ENCODE results near the gene GOLGA8S. TPM values are rescaled to one million over a fixed set of nuclear protein-coding genes. Genes with fewer than 3 reads are reported as not detected.

The GOLGA8S gene
- total and polyA plus RNA-seq, 10 of the 15 experiments (the other 5 are each of a cell fraction or from before 2014, with no cell fraction given): 0.01 to 0.04 (median 0.03) TPM; not detected in 7

DNA sequence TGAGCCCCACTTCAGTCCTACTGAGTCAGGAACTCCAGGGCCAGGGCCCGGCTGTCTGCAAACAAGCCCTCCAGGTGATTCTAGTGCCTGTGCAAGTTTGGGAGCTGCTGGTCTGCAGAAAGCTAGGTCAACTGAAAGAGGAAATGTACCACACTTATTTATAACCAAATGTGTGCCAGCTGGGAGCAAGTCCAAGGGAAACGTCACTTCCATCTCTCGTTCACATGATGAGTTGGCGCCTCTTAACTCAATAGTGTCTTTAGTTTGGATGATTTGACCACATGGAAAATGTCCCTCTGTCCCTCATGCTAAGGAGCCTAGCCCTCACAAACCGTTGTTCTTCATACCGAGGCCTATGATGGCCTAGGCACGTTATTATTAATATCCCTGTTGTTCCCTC lies 43.2 kb downstream of the GOLGA8S start:
- H3K27me3 ChIP-seq (replicated peaks in 1 of 2; ENCODE audit: control insufficient read depth in 2 of 2, insufficient read depth in 2 of 2, low read length in 1 of 2): no peaks in the 10 kb centered on the region; a peak in 1 of 4 replicates
- no peaks in the 10 kb centered on the region for H3K9me3 ChIP-seq (replicated peaks; ENCODE audit: control insufficient read depth, insufficient read depth, low read length)
- H3K4me3 ChIP-seq: no peak overlapping the region
- in situ Hi-C loops (cut with MboI) (no loop called here), intact Hi-C loops (cut with micrococcal nuclease; ENCODE audit: unreplicated experiment) (no loop called here)
- H4K20me1 ChIP-seq (ENCODE audit: control insufficient read depth, insufficient read depth): no peaks in the 10 kb centered on the region
- WGBS (ENCODE audit: insufficient coverage, insufficient replicate concordance, low lambda C conversion rate, missing lambda C conversion rate): 32% methylated on average over 7 of the region's 7 CpGs
- no peak overlapping the region for H3K4me2 ChIP-seq (ENCODE audit: control insufficient read depth, insufficient read depth)
- no peaks in the 10 kb centered on the region for H3K79me2 ChIP-seq (ENCODE audit: control insufficient read depth, insufficient read depth, low read length)
- H3K4me1 ChIP-seq (ENCODE audit: control insufficient read depth, insufficient read depth, low read length): no peaks in the 10 kb centered on the region
- no peak for ATAC-seq
- RAD21 ChIA-PET (ENCODE audit: unreplicated experiment): no interaction called here
- FAIRE-seq: no peak
- BruUV-seq (replicated peaks): no TSS peak
- SMC1A ChIA-PET (ENCODE audit: uncharacterized antibody, unreplicated experiment): no interaction called here
- DNase-seq (ENCODE audit: low read depth, low spot score): no peak
- no peak overlapping the region for H2AFZ ChIP-seq (ENCODE audit: control insufficient read depth, low read depth, low read length)
- H3K36me3 ChIP-seq (ENCODE audit: control insufficient read depth in 2 of 2, insufficient read depth in 2 of 2, low read length in 1 of 2): no peaks in the 10 kb centered on the region
- CTCF ChIA-PET: no interaction called here
- no peak overlapping the region for H3K27ac ChIP-seq (ENCODE audit: control insufficient read depth, insufficient read depth)
- TF ChIP-seq MXI1 (IDR thresholded peaks at IDR 0.05; ENCODE audit: low read depth, low read length) (no peak), FOXK2 (IDR thresholded peaks at IDR 0.05) (no peak), MTA3 (IDR thresholded peaks at IDR 0.05; ENCODE audit: borderline replicate concordance, low read length) (no peak), SMC3 (IDR thresholded peaks at IDR 0.05; ENCODE audit: borderline replicate concordance, low read length) (no peak), IRF3 (IDR thresholded peaks at IDR 0.05) (no peak), EGR1 (IDR thresholded peaks at IDR 0.05; ENCODE audit: borderline replicate concordance in 1 of 2, low read depth in 2 of 2, low read length in 2 of 2) (no peak), NFXL1 (IDR thresholded peaks at IDR 0.05; ENCODE audit: borderline replicate concordance) (no peak), ZNF687 (IDR thresholded peaks at IDR 0.05) (no peak), SMAD1 (IDR thresholded peaks at IDR 0.05; ENCODE audit: low read depth, partially characterized antibody) (no peak), MEF2A (IDR thresholded peaks at IDR 0.05; ENCODE audit: insufficient read depth, low read depth, low read length) (no peak), ZNF217 (IDR thresholded peaks at IDR 0.05) (no peak), EZH2 (IDR thresholded peaks at IDR 0.05; ENCODE audit: borderline replicate concordance, control insufficient read depth, low read depth, low read length) (no peak), E2F4 (IDR thresholded peaks at IDR 0.05; ENCODE audit: low read depth, low read length) (no peak)
- TF ChIP-seq, protein P1, sequence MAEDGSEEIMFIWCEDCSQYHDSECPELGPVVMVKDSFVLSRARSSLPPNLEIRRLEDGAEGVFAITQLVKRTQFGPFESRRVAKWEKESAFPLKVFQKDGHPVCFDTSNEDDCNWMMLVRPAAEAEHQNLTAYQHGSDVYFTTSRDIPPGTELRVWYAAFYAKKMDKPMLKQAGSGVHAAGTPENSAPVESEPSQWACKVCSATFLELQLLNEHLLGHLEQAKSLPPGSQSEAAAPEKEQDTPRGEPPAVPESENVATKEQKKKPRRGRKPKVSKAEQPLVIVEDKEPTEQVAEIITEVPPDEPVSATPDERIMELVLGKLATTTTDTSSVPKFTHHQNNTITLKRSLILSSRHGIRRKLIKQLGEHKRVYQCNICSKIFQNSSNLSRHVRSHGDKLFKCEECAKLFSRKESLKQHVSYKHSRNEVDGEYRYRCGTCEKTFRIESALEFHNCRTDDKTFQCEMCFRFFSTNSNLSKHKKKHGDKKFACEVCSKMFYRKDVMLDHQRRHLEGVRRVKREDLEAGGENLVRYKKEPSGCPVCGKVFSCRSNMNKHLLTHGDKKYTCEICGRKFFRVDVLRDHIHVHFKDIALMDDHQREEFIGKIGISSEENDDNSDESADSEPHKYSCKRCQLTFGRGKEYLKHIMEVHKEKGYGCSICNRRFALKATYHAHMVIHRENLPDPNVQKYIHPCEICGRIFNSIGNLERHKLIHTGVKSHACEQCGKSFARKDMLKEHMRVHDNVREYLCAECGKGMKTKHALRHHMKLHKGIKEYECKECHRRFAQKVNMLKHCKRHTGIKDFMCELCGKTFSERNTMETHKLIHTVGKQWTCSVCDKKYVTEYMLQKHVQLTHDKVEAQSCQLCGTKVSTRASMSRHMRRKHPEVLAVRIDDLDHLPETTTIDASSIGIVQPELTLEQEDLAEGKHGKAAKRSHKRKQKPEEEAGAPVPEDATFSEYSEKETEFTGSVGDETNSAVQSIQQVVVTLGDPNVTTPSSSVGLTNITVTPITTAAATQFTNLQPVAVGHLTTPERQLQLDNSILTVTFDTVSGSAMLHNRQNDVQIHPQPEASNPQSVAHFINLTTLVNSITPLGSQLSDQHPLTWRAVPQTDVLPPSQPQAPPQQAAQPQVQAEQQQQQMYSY (CRISPR knock-in tag; IDR thresholded peaks at IDR 0.05): no peak
- H3K9ac ChIP-seq (ENCODE audit: control insufficient read depth, insufficient read depth, low read length): no peak overlapping the region
- POLR2A ChIA-PET: no interaction called here
